ENCODE data around the gene SIGLEC9. TPM values are rescaled to one million over a fixed set of nuclear protein-coding genes. Genes with fewer than 3 reads are reported as not detected.

Gene SIGLEC9
- total RNA-seq, 1 donor from 2014 or later, result not detected

GRCh38 chr19:51108066-51108804 is 16.5 kb upstream of the SIGLEC9 start, which contains the start of gene CTU1:
TSS of gene CTU1 (minus strand) at chr19:51108409. CDS start at chr19:51104569, 3,840 bp downstream.
- Mint-ChIP-seq H3K4me3 (ENCODE audit: unreplicated experiment) (peak within 1 kb of the TSS; percentile 97), H3K9me3 (ENCODE audit: unreplicated experiment) (no peaks in the 10 kb centered on the region), H3K27me3 (ENCODE audit: unreplicated experiment) (no peaks in the 10 kb centered on the region), H3K4me1 (ENCODE audit: unreplicated experiment) (peaks cover 18% of the 10 kb centered on the region), H3K27ac (ENCODE audit: unreplicated experiment) (peak within 1 kb of the TSS; percentile 93), H3K36me3 (ENCODE audit: unreplicated experiment) (peaks cover 2% of the 10 kb centered on the region)
- peak; percentile 99 for DNase-seq (ENCODE audit: extremely low spot score, unreplicated experiment)
- no peak for TF ChIP-seq CTCF (IDR thresholded peaks at IDR 0.05)

GRCh38 chr19:51108805-51109146 is 15.9 kb upstream of the SIGLEC9 start:
- DNase-seq (ENCODE audit: extremely low spot score, unreplicated experiment), result no peak
- no peaks in the 10 kb centered on the region for H3K27me3 Mint-ChIP-seq (ENCODE audit: unreplicated experiment)
- no peaks in the 10 kb centered on the region for H3K36me3 Mint-ChIP-seq (ENCODE audit: unreplicated experiment)
- TF ChIP-seq CTCF (IDR thresholded peaks at IDR 0.05), result no peak
- peak overlapping the region; percentile 97 for H3K4me3 Mint-ChIP-seq (ENCODE audit: unreplicated experiment)
- H3K4me1 Mint-ChIP-seq (ENCODE audit: unreplicated experiment), result peaks cover 18% of the 10 kb centered on the region
- H3K9me3 Mint-ChIP-seq (ENCODE audit: unreplicated experiment), result no peaks in the 10 kb centered on the region
- peak overlapping the region; percentile 91 for H3K27ac Mint-ChIP-seq (ENCODE audit: unreplicated experiment)

GRCh38 chr19:51110666-51110971 is 14.1 kb upstream of the SIGLEC9 start:
- no peak for DNase-seq (ENCODE audit: extremely low spot score, unreplicated experiment)
- Mint-ChIP-seq H3K9me3 (ENCODE audit: unreplicated experiment) (no peaks in the 10 kb centered on the region), H3K4me1 (ENCODE audit: unreplicated experiment) (peaks cover 18% of the 10 kb centered on the region), H3K4me3 (ENCODE audit: unreplicated experiment) (no peak overlapping the region), H3K27ac (ENCODE audit: unreplicated experiment) (no peak overlapping the region), H3K36me3 (ENCODE audit: unreplicated experiment) (no peaks in the 10 kb centered on the region), H3K27me3 (ENCODE audit: unreplicated experiment) (no peaks in the 10 kb centered on the region)
- no peak for TF ChIP-seq CTCF (IDR thresholded peaks at IDR 0.05)

GRCh38 chr19:51111606-51112005 is 13.1 kb upstream of the SIGLEC9 start:
- H3K27me3 Mint-ChIP-seq (ENCODE audit: unreplicated experiment), result no peaks in the 10 kb centered on the region
- no peaks in the 10 kb centered on the region for H3K36me3 Mint-ChIP-seq (ENCODE audit: unreplicated experiment)
- H3K9me3 Mint-ChIP-seq (ENCODE audit: unreplicated experiment), result no peaks in the 10 kb centered on the region
- H3K4me1 Mint-ChIP-seq (ENCODE audit: unreplicated experiment), result peaks cover 16% of the 10 kb centered on the region
- TF ChIP-seq CTCF (IDR thresholded peaks at IDR 0.05), result peak; percentile 13
- no peak overlapping the region for H3K4me3 Mint-ChIP-seq (ENCODE audit: unreplicated experiment)
- DNase-seq (ENCODE audit: extremely low spot score, unreplicated experiment), result no peak
- H3K27ac Mint-ChIP-seq (ENCODE audit: unreplicated experiment), result no peak overlapping the region

GRCh38 chr19:51114087-51114729 is 10.5 kb upstream of the SIGLEC9 start:
- no peak for DNase-seq (ENCODE audit: extremely low spot score, unreplicated experiment)
- H3K4me1 Mint-ChIP-seq (ENCODE audit: unreplicated experiment), result no peaks in the 10 kb centered on the region
- no peak overlapping the region for H3K4me3 Mint-ChIP-seq (ENCODE audit: unreplicated experiment)
- H3K27me3 Mint-ChIP-seq (ENCODE audit: unreplicated experiment), result no peaks in the 10 kb centered on the region
- no peaks in the 10 kb centered on the region for H3K36me3 Mint-ChIP-seq (ENCODE audit: unreplicated experiment)
- H3K9me3 Mint-ChIP-seq (ENCODE audit: unreplicated experiment), result no peaks in the 10 kb centered on the region
- no peak for TF ChIP-seq CTCF (IDR thresholded peaks at IDR 0.05)
- no peak overlapping the region for H3K27ac Mint-ChIP-seq (ENCODE audit: unreplicated experiment)

Measured in osteocyte (in vitro differentiated cells).